ENCODE measurements around the gene ARHGEF25. TPM values are rescaled to one million over a fixed set of nuclear protein-coding genes. Genes with fewer than 3 reads are reported as not detected.
A peak's percentile ranks its signal among the peaks of the same experiment; 100 is the strongest.
"Not testable (repeated sequence)": the region's sequence is repeated elsewhere in the genome, so short reads cannot be mapped to it uniquely, and the experiment has no call there.

The ARHGEF25 gene
- polyA plus RNA-seq, 3 donors: 29.8 to 37.5 (median 36.4) TPM

DNA sequence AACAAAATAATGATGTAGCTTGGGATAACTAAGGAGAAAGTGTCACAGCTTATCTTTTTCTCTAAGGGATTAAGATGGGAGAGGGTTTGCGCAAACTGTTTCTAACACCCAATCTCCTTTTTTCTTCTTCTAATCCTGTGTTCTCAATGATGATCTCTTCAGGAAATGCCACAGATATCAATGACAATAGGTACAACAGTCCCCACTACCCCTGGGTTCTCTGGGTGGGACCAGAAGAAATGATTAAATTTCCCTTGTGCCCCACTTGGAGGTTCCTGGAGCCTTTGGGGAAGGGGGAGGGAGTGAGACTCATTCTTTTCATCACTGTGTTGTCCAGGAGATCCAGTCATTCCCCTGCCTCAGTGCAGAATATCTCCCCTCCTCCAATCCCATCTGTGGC, 28.8 kb upstream of the ARHGEF25 start:
- no peak for DNase-seq (ENCODE audit: extremely low read depth in 1 of 11, low read depth in 9 of 11, low spot score in 4 of 11)

GRCh38 chr12:57583008-57583831, 28.0 kb upstream of the ARHGEF25 start:
- peak in 10 of 11 donors; percentile 48 to 77 (median 71) for DNase-seq (ENCODE audit: extremely low read depth in 1 of 11, low read depth in 9 of 11, low spot score in 4 of 11)

- DNase-seq (ENCODE audit: extremely low read depth in 1 of 11, low read depth in 9 of 11, low spot score in 4 of 11): no peak
These were observed 27.2 kb upstream of the ARHGEF25 start for GRCh38 chr12:57584050-57584449.

DNA sequence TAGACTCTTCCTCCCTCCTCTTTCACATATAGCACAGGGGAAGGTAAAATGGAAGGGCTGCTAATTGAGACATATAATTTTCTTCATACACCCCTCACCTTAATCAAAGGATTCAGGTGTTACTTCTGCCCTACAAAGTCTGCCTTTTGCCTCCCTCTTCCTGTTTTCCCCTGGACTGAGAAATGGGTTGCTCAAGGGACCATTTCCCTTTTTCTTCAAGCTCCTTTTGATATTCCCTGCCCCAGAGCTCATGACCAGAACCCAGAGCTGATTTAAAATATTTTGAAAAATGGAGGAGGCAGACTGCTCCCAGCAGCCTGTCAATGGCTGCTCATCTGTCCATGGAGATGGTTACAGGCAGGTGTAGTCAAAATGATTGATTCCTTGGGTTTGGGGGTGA, 26.5 kb upstream of the ARHGEF25 start:
- no peak for DNase-seq (ENCODE audit: extremely low read depth in 1 of 11, low read depth in 9 of 11, low spot score in 4 of 11)

GRCh38 chr12:57585156-57585555, 26.1 kb upstream of the ARHGEF25 start:
- no peak for DNase-seq (ENCODE audit: extremely low read depth in 1 of 11, low read depth in 9 of 11, low spot score in 4 of 11)

DNA sequence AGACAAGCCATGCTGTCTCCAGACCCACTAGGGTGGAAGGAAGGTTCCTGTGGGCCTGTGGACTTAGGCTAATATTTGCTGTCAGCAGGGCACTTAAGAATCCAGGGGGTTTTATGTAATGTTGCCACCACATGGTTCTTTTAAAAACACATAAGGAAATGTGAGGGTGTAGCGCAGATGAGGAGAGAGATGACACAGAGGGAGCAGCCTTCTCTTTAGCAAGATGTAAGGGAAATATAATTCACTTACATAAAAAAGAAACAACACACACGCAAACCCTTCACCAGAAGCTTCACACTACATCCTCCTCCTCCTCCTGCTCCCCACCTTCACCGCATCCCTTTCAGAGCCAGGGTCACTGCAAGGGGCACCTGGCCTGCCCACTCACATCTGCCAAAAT, 25.1 kb upstream of the ARHGEF25 start:
- no peak for DNase-seq (ENCODE audit: extremely low read depth in 1 of 11, low read depth in 9 of 11, low spot score in 4 of 11)

DNA sequence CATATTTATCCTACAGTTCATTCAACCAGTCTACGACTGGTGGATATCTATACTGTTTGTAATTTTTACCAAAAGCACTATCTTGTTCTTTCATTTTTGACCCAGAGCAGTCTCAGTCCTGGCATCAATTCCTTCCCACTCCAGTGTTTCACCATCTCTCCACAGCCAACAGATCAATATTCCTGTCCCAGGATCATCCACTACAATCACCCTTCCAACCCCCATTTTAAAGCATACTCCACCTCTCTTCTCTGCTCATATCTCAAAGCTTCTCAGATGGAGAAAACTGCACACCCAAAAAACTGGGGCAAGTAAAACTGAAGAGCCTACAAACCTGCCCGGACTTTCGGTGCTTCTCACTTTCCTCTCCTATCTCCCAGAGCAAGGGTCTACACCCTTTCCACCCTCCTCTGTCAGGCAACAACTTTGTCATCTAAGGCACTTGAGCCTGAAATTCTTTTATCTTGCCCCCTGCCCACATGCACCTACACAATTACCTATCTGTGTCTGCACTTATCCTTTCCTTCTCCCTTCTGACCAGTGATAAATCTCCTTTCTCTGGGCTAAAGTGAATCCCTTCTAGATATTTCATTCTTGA, 24.3 kb upstream of the ARHGEF25 start:
- no peak for DNase-seq (ENCODE audit: extremely low read depth in 1 of 11, low read depth in 9 of 11, low spot score in 4 of 11)

- DNase-seq (ENCODE audit: extremely low read depth in 1 of 11, low read depth in 9 of 11, low spot score in 4 of 11): not testable (repeated sequence)
These were observed 22.2 kb upstream of the ARHGEF25 start for GRCh38 chr12:57588951-57589610.

DNA sequence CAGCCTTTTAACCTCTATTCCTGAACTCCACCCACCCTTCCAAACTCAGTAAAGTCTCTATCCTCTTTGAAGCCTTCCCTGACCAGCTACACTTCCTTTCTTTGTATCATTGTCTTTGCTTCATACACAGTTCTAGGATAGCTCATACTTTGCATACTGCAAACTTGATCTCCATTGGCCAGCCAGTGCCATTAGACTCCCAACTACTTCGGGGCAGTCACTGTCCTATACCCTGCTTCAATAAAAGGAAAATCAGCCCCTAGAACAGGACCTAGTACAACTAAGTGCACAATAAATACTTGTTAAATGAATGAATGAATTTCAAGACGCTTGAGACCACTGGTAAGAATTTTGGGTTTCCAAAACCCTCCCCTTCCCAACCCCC, 20.8 kb upstream of the ARHGEF25 start:
- DNase-seq (ENCODE audit: extremely low read depth in 1 of 11, low read depth in 9 of 11, low spot score in 4 of 11): no peak

- DNase-seq (ENCODE audit: extremely low read depth in 1 of 11, low read depth in 9 of 11, low spot score in 4 of 11): peak in 8 of 11 donors; percentile 53 to 81 (median 68)
These were observed 20.1 kb upstream of the ARHGEF25 start, which contains the start of gene PIP4K2C for GRCh38 chr12:57590864-57591781. Gene PIP4K2C, plus strand, starts transcription at chr12:57591192. Its CDS starts 98 bp downstream, at chr12:57591290.

- no peak for DNase-seq (ENCODE audit: extremely low read depth in 1 of 11, low read depth in 9 of 11, low spot score in 4 of 11)
These were observed 19.4 kb upstream of the ARHGEF25 start for GRCh38 chr12:57591782-57592325.

GRCh38 chr12:57592551-57593165, 18.6 kb upstream of the ARHGEF25 start:
- DNase-seq (ENCODE audit: extremely low read depth in 1 of 11, low read depth in 9 of 11, low spot score in 4 of 11): no peak

DNA sequence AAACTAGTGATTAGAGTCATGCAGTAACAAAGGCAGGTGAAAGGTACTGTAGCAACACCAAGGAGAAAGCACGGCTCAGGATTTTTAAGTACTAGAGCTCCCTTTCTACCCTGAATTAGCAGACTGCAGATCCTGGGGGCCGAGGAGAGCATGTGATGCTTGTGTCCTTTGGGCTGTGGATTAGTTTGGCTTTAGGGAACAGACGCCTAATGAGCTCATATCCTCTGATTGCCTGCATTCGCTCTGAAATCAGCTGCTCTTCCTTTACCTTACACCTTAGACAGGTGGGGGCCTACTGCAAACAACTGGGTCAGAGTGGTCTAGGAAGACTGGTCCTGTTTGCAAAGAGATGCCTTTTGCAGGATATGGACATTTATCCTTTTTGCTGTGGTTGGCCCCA, 18.0 kb upstream of the ARHGEF25 start:
- DNase-seq (ENCODE audit: extremely low read depth in 1 of 11, low read depth in 9 of 11, low spot score in 4 of 11): no peak

- DNase-seq (ENCODE audit: extremely low read depth in 1 of 11, low read depth in 9 of 11, low spot score in 4 of 11): no peak
These were observed 10.8 kb upstream of the ARHGEF25 start for GRCh38 chr12:57600395-57600794.

GRCh38 chr12:57602544-57602943, 8.7 kb upstream of the ARHGEF25 start:
- DNase-seq (ENCODE audit: extremely low read depth in 1 of 11, low read depth in 9 of 11, low spot score in 4 of 11): no peak

- DNase-seq (ENCODE audit: extremely low read depth in 1 of 11, low read depth in 9 of 11, low spot score in 4 of 11): no peak
These were observed 7.9 kb upstream of the ARHGEF25 start for GRCh38 chr12:57603324-57603723.

GRCh38 chr12:57603815-57604453, 7.3 kb upstream of the ARHGEF25 start:
- DNase-seq (ENCODE audit: extremely low read depth in 1 of 11, low read depth in 9 of 11, low spot score in 4 of 11): peak in 2 of 11 donors; percentile 65 to 74

GRCh38 chr12:57604454-57604991, 6.7 kb upstream of the ARHGEF25 start, which contains the start of gene DTX3:
Gene DTX3, plus strand, starts transcription at chr12:57604824. Its CDS starts 1,694 bp downstream, at chr12:57606518.
- no peak for DNase-seq (ENCODE audit: extremely low read depth in 1 of 11, low read depth in 9 of 11, low spot score in 4 of 11)

All from renal cortex interstitium (tissue), 11 donors.